GM23338 (cell line): ENCODE data around the gene CDH12.

Experiments used
- CREB1 ChIP-seq: fragments of 250-450 bp; sonication (Bioruptor Pico); IDR thresholded peaks from 2 replicates; pipeline ENCODE4 v1.5.0; 2020; ENCODE audit warnings: low read depth, mild to moderate bottlenecking, moderate library complexity
- EZH2 ChIP-seq: fragments of 200-600 bp; sonication (generic); IDR thresholded peaks from one replicate; pipeline ENCODE4 v1.8.0; 2017; ENCODE audit warnings: antibody characterized with exemption, mild to moderate bottlenecking, low read depth; ENCODE audit not compliant: unreplicated experiment
- EZH2phosphoT487 ChIP-seq: fragments of 200-600 bp; sonication (generic); IDR thresholded peaks from one replicate; pipeline ENCODE4 v1.8.1; 2018; ENCODE audit warnings: antibody characterized with exemption; ENCODE audit not compliant: unreplicated experiment
- NANOG ChIP-seq: IDR thresholded peaks from 2 replicates; pipeline ENCODE4 v1.6.1; 2016; ENCODE audit warnings: antibody characterized with exemption, borderline replicate concordance
- STAT1 ChIP-seq: IDR thresholded peaks from one replicate; pipeline ENCODE4 v1.6.1; 2016; ENCODE audit warnings: antibody characterized with exemption; ENCODE audit not compliant: unreplicated experiment
- ZNF114 ChIP-seq: fragments of 250-450 bp; sonication (Bioruptor Pico); IDR thresholded peaks from 2 replicates; pipeline ENCODE4 v1.5.0; 2020; ENCODE audit warnings: mild to moderate bottlenecking, moderate library complexity
- TF ChIP-seq, protein P1 (sequence below), 2 experiments: fragments of 200-600 bp in 1 of 2; sonication (generic) in 1 of 2; conservative IDR thresholded peaks; 2 replicates each; pipeline versions ENCODE4 v1.5.1 to v1.6.1; 2016 to 2017; ENCODE audit warnings: antibody characterized with exemption in 2 of 2, low read depth in 2 of 2, mild to moderate bottlenecking in 2 of 2, moderate library complexity in 1 of 2
- TF ChIP-seq, protein P2 (sequence below): IDR thresholded peaks from one replicate; pipeline ENCODE4 v1.6.1; 2018; ENCODE audit warnings: antibody characterized with exemption; ENCODE audit not compliant: unreplicated experiment
- TF ChIP-seq, protein P3 (sequence below): fragments of 250-450 bp; sonication (Bioruptor Pico); IDR thresholded peaks from 2 replicates; pipeline ENCODE4 v1.5.0; 2020; ENCODE audit warnings: mild to moderate bottlenecking, moderate library complexity

DNA sequence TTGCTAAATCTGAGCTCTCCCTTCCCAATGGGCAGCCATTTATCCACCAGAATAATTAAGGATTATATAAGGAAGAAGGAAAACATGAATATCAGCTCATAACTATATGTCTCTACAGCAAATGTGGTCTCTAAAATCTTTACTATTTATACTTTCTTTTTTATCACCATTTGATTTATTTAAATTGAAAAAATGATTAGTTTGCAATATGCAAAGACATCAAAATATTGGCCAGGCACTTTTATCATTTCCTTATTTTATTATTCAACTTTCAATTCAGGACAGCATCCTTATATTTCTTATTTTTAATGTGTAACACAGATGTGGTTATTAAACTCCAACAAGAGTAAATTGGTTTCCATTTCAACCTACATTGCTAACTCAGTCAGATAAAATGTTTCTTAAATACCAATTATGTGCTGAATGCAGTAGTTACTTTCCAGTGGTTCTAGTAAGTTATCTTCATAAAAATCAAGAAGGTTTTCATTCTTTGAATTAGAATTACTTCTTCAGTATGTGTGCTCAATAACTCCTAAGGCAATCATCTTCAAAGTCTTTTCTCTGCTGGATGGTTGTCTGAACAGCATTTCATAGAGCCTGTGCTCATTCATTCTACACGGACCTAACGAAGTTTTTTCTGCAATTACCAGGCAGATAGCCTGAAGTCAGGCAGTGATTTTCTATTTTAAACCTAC is 1148.0 kb downstream of the CDH12 start:
- TF ChIP-seq, protein P1, sequence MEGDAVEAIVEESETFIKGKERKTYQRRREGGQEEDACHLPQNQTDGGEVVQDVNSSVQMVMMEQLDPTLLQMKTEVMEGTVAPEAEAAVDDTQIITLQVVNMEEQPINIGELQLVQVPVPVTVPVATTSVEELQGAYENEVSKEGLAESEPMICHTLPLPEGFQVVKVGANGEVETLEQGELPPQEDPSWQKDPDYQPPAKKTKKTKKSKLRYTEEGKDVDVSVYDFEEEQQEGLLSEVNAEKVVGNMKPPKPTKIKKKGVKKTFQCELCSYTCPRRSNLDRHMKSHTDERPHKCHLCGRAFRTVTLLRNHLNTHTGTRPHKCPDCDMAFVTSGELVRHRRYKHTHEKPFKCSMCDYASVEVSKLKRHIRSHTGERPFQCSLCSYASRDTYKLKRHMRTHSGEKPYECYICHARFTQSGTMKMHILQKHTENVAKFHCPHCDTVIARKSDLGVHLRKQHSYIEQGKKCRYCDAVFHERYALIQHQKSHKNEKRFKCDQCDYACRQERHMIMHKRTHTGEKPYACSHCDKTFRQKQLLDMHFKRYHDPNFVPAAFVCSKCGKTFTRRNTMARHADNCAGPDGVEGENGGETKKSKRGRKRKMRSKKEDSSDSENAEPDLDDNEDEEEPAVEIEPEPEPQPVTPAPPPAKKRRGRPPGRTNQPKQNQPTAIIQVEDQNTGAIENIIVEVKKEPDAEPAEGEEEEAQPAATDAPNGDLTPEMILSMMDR (conservative IDR thresholded peaks at IDR 0.05; ENCODE audit: low read depth in 2 of 2): no peak
- TF ChIP-seq EZH2phosphoT487: no peak
- TF ChIP-seq CREB1: no peak
- TF ChIP-seq, protein P2, sequence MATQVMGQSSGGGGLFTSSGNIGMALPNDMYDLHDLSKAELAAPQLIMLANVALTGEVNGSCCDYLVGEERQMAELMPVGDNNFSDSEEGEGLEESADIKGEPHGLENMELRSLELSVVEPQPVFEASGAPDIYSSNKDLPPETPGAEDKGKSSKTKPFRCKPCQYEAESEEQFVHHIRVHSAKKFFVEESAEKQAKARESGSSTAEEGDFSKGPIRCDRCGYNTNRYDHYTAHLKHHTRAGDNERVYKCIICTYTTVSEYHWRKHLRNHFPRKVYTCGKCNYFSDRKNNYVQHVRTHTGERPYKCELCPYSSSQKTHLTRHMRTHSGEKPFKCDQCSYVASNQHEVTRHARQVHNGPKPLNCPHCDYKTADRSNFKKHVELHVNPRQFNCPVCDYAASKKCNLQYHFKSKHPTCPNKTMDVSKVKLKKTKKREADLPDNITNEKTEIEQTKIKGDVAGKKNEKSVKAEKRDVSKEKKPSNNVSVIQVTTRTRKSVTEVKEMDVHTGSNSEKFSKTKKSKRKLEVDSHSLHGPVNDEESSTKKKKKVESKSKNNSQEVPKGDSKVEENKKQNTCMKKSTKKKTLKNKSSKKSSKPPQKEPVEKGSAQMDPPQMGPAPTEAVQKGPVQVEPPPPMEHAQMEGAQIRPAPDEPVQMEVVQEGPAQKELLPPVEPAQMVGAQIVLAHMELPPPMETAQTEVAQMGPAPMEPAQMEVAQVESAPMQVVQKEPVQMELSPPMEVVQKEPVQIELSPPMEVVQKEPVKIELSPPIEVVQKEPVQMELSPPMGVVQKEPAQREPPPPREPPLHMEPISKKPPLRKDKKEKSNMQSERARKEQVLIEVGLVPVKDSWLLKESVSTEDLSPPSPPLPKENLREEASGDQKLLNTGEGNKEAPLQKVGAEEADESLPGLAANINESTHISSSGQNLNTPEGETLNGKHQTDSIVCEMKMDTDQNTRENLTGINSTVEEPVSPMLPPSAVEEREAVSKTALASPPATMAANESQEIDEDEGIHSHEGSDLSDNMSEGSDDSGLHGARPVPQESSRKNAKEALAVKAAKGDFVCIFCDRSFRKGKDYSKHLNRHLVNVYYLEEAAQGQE: no peak
- TF ChIP-seq EZH2: no peak
- TF ChIP-seq NANOG: no peak
- TF ChIP-seq, protein P3, sequence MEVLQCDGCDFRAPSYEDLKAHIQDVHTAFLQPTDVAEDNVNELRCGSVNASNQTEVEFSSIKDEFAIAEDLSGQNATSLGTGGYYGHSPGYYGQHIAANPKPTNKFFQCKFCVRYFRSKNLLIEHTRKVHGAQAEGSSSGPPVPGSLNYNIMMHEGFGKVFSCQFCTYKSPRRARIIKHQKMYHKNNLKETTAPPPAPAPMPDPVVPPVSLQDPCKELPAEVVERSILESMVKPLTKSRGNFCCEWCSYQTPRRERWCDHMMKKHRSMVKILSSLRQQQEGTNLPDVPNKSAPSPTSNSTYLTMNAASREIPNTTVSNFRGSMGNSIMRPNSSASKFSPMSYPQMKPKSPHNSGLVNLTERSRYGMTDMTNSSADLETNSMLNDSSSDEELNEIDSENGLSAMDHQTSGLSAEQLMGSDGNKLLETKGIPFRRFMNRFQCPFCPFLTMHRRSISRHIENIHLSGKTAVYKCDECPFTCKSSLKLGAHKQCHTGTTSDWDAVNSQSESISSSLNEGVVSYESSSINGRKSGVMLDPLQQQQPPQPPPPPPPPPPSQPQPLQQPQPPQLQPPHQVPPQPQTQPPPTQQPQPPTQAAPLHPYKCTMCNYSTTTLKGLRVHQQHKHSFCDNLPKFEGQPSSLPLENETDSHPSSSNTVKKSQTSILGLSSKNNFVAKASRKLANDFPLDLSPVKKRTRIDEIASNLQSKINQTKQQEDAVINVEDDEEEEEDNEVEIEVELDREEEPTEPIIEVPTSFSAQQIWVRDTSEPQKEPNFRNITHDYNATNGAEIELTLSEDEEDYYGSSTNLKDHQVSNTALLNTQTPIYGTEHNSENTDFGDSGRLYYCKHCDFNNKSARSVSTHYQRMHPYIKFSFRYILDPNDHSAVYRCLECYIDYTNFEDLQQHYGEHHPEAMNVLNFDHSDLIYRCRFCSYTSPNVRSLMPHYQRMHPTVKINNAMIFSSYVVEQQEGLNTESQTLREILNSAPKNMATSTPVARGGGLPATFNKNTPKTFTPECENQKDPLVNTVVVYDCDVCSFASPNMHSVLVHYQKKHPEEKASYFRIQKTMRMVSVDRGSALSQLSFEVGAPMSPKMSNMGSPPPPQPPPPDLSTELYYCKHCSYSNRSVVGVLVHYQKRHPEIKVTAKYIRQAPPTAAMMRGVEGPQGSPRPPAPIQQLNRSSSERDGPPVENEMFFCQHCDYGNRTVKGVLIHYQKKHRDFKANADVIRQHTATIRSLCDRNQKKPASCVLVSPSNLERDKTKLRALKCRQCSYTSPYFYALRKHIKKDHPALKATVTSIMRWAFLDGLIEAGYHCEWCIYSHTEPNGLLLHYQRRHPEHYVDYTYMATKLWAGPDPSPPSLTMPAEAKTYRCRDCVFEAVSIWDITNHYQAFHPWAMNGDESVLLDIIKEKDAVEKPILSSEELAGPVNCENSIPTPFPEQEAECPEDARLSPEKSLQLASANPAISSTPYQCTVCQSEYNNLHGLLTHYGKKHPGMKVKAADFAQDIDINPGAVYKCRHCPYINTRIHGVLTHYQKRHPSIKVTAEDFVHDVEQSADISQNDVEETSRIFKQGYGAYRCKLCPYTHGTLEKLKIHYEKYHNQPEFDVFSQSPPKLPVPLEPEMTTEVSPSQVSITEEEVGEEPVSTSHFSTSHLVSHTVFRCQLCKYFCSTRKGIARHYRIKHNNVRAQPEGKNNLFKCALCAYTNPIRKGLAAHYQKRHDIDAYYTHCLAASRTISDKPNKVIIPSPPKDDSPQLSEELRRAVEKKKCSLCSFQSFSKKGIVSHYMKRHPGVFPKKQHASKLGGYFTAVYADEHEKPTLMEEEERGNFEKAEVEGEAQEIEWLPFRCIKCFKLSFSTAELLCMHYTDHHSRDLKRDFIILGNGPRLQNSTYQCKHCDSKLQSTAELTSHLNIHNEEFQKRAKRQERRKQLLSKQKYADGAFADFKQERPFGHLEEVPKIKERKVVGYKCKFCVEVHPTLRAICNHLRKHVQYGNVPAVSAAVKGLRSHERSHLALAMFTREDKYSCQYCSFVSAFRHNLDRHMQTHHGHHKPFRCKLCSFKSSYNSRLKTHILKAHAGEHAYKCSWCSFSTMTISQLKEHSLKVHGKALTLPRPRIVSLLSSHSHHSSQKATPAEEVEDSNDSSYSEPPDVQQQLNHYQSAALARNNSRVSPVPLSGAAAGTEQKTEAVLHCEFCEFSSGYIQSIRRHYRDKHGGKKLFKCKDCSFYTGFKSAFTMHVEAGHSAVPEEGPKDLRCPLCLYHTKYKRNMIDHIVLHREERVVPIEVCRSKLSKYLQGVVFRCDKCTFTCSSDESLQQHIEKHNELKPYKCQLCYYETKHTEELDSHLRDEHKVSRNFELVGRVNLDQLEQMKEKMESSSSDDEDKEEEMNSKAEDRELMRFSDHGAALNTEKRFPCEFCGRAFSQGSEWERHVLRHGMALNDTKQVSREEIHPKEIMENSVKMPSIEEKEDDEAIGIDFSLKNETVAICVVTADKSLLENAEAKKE (CRISPR knock-in tag): no peak
- no peak for TF ChIP-seq ZNF114 (CRISPR knock-in tag)
- no peak for TF ChIP-seq STAT1
